ENCODE results near the gene NOG. TPM values are rescaled to one million over a fixed set of nuclear protein-coding genes. Genes with fewer than 3 reads are reported as not detected.

Gene NOG
- polyA plus RNA-seq, 12 donors = 2.6 to 10.1 (median 5.0) TPM; not detected in 1

GRCh38 chr17:56595831-56596690 is 2.6 kb downstream of the NOG start:
- no peak for DNase-seq

GRCh38 chr17:56596691-56597494 is 3.4 kb downstream of the NOG start:
- DNase-seq = no peak

GRCh38 chr17:56597495-56597990 is 4.0 kb downstream of the NOG start:
- DNase-seq = no peak

- no peak for DNase-seq
These were observed 5.0 kb downstream of the NOG start for GRCh38 chr17:56598466-56598865.

GRCh38 chr17:56599088-56599487 is 5.6 kb downstream of the NOG start:
- DNase-seq = no peak

- DNase-seq = no peak
These were observed 6.1 kb downstream of the NOG start for GRCh38 chr17:56599566-56599965.

- no peak for DNase-seq
These were observed 6.8 kb downstream of the NOG start for GRCh38 chr17:56600256-56600655.

GRCh38 chr17:56601591-56601990 is 8.1 kb downstream of the NOG start:
- DNase-seq = no peak

- no peak for DNase-seq
These were observed 9.0 kb downstream of the NOG start for GRCh38 chr17:56602292-56603130.

GRCh38 chr17:56603486-56604238 is 10.2 kb downstream of the NOG start:
- DNase-seq = no peak

GRCh38 chr17:56604691-56605290 is 11.3 kb downstream of the NOG start:
- DNase-seq = no peak

- no peak for DNase-seq
These were observed 15.4 kb downstream of the NOG start for GRCh38 chr17:56608944-56609343.

GRCh38 chr17:56610321-56610720 is 16.8 kb downstream of the NOG start:
- DNase-seq = no peak

GRCh38 chr17:56613131-56613530 is 19.6 kb downstream of the NOG start:
- no peak for DNase-seq

- no peak for DNase-seq
These were observed 21.0 kb downstream of the NOG start for GRCh38 chr17:56614522-56614921.

GRCh38 chr17:56616239-56616638 is 22.7 kb downstream of the NOG start:
- DNase-seq = no peak

- DNase-seq = no peak
These were observed 29.9 kb downstream of the NOG start for GRCh38 chr17:56623383-56623782.

GRCh38 chr17:56624309-56624708 is 30.8 kb downstream of the NOG start:
- no peak for DNase-seq

GRCh38 chr17:56624912-56625311 is 31.4 kb downstream of the NOG start:
- DNase-seq = no peak

- no peak for DNase-seq
These were observed 36.1 kb downstream of the NOG start for GRCh38 chr17:56629531-56630075.
